GM18873 (cell line): ENCODE data around the gene VPS26A.

Experiments
- ATAC-seq: cut with Tn5 transposase; IDR thresholded peaks from one replicate; pipeline ENCODE4 v1.9.1; 2021; ENCODE audit warnings: mild to moderate bottlenecking, moderate library complexity, moderate number of reproducible peaks; ENCODE audit not compliant: unreplicated experiment, low FRiP score

Gene VPS26A

DNA sequence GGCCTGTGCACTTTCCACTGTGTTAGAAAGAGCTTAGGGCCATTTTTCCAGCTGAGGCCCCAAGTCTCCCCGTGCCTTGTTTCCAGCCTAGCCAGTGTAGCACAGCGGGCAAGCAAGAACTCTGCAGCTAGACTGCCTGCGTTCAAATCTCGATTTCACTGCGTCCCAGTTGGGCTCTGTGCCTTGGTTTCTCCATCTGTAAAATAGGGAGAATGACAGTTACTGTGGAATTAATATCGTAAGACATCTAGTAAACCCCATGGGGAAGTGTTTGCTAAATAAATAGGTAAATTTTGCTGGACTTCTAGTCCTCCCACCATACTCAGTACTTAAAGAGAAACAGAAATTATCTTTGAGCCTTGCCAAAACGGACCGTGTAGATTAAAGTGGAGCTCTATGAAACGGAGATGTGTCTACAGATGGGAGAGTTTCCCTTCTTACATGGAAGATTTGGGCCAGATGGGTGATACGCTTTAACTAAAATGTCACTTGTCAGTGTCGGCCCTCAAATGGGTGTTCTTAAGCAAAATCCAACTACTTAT, 92.7 kb downstream of the VPS26A start:
- no peak for ATAC-seq

DNA sequence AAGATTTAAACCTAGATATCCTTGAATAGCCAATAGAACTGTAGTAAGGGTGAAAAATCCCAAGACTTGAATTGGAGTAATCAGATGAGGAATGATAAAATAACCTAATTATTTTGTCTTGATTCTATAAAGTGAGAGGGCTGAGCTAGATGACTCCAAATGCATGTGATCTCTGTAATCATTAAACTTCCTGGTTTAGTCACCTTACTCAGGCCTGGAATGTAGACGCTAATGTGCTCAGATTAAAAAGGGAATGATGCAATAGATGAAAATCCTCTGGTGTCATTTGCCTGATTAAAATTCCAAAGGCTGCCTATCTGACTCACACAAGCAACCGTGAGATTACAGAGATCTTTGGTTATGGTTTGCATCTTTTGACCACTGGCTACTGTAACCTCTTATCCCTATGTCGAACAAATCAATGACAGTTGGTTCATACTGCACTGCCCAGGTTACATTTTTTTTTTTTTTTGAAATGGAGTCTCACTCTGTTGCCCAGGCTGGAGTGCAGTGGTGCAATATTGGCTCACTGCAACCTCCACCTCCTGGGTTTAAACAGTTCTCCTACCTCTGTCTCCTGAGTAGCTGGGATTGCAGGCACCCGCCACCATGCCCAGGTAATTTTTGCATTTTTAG, 93.3 kb downstream of the VPS26A start:
- no peak for ATAC-seq

DNA sequence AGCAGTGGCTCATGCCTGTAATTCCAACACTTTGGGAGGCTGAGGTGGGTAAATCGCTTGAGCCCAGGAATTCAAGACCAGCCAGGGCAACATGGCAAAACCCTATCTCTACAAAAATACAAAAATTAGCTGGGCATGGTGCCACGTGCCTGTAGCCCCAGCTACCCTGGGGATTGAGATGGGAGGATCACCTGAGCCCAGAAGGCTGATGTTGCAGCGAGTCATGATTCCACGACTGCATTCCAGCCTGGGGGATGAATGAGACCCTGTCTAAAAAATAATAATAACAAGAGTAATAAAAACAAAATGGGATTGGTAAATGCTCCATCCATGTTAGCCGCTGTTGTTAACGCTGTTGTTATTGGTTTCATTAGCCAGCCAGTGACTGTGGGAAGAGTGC, 94.9 kb downstream of the VPS26A start:
- no peak for ATAC-seq

DNA sequence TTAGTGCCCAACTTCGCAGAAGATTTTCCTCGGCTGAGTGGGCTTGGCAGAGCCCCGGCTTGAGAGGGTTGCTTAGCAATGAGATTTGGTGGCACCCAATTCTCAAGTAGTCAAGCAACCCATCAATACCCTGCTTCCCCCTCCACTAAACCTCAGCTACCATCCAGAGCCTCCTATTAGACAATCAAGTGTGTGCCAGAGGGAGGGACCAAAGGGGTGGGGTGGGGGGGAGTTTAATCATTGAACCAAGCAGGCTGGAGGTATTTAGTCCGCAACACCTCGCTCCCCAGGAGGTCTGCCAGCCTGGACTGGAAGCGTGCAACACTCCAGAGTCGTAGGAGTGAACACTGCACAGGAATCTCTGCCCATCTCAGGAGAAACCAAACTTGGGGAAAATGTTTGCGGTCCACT, 96.1 kb downstream of the VPS26A start, which contains the start of gene HKDC1:
TSS of gene HKDC1 (plus strand) at position 292 of the 411 bp plus-strand sequence. CDS start at position 396, 104 bp downstream.
- ATAC-seq: no peak

DNA sequence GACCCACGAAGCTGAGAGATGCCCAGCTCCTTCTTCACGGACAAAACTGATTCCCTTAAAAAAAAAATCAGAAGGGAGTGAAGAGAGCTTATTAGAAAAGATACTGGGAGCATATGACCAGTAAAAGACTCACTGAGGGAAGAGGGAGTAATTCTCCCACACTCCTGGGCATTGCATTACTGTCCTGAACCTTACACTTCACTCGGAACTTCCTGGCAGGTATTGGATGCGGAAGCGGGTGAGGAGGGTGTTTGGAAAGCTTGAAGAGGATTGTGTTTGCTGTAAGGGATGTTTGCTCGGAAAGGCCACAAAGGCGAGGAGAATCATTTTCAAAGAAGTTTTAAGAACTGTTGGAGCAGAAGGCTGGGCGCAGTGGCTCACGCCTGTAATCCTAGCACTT, 96.5 kb downstream of the VPS26A start:
- no peak for ATAC-seq
